K562 (cell line): Measurements from ENCODE around the gene CHST15. TPM values are rescaled to one million over a fixed set of nuclear protein-coding genes. Genes with fewer than 3 reads are reported as not detected.

Source experiments
- HSF4 ChIP-seq: fragments of 250-450 bp; sonication (Bioruptor Pico); IDR thresholded peaks from 2 replicates; pipeline ENCODE4 v2.1.2; 2022; ENCODE audit warnings: mild to moderate bottlenecking, moderate library complexity, borderline replicate concordance
- KHSRP ChIP-seq: fragments of 450-650 bp; IDR thresholded peaks from 2 replicates; pipeline ENCODE4 v1.6.1; 2017
- NFATC3 ChIP-seq: fragments of 450-650 bp; IDR thresholded peaks from 2 replicates; pipeline ENCODE4 v1.6.1; 2017; ENCODE audit warnings: mild to moderate bottlenecking
- POLR2H ChIP-seq: IDR thresholded peaks from 2 replicates; pipeline ENCODE4 v1.6.1; 2016; ENCODE audit warnings: missing genetic modification characterization, low read depth, mild to moderate bottlenecking, control low read depth, missing compliant biosample characterization, moderate library complexity
- TEAD1 ChIP-seq, 2 experiments: fragments of 450-650 bp in 1 of 2; sonication (generic) in 1 of 2; formaldehyde crosslinking; IDR thresholded peaks; 2 replicates each; pipeline versions ENCODE4 v1.4.0 to v1.8.0; 2020 to 2022; ENCODE audit warnings: mild to moderate bottlenecking in 2 of 2, missing genetic modification reagents in 1 of 2
- ZNF12 ChIP-seq: sonication (generic); formaldehyde crosslinking; IDR thresholded peaks from 2 replicates; pipeline ENCODE4 v1.4.0; 2020; ENCODE audit warnings: mild to moderate bottlenecking, missing genetic modification reagents
- ZNF24 ChIP-seq: fragments of 450-650 bp; IDR thresholded peaks from 2 replicates; pipeline ENCODE4 v1.6.1; 2016
- ZNF274 ChIP-seq: IDR thresholded peaks from 2 replicates; pipeline ENCODE4 v1.6.1; 2011; ENCODE audit warnings: low read depth, mild to moderate bottlenecking, low read length, moderate library complexity, borderline replicate concordance
- polyA plus RNA-seq, 8 experiments: library from polyadenylated mRNA; depleted of rRNA in 4 of 8; stranded (reverse) in 5 of 8; unstranded in 3 of 8; fragments of >200 nt; fragmentation: Nextera tagmentation in 2 of 8; fragmentation: Illumina TruSeq in 1 of 8; extraction: Ambion mirVana in 2 of 8; extraction: Trizol in 1 of 8; gene quantifications; 2 replicates each; pipeline versions ENCODE4 v1.2.1 to v1.2.3, GENCODE V29; 2011 to 2014; ENCODE audit warnings: inconsistent platforms in 1 of 8, missing spikeins in 1 of 8
- total RNA-seq, 7 experiments: library from RNA; depleted of rRNA in 6 of 7; stranded (reverse); fragments of >200 nt in 6 of 7; fragmentation: Illumina TruSeq in 2 of 7; extraction: Trizol in 2 of 7; gene quantifications; 2 replicates each; pipeline versions ENCODE4 v1.2.1 to v1.2.3, GENCODE V29; 2011 to 2021; ENCODE audit warnings: low replicate concordance in 1 of 7
- TF ChIP-seq, protein P1 (sequence below): fragments of 150-350 bp; IDR thresholded peaks from 2 replicates; pipeline ENCODE4 v1.6.1; 2014; ENCODE audit warnings: low read depth, mild to moderate bottlenecking, low read length, borderline replicate concordance
- TF ChIP-seq, protein P2 (sequence below): fragments of 250-450 bp; sonication (Bioruptor Pico); IDR thresholded peaks from 2 replicates; pipeline ENCODE4 v1.5.0; 2021
- TF ChIP-seq, protein P3 (sequence below), 3 experiments: IDR thresholded peaks in 2 of 3; conservative IDR thresholded peaks in 1 of 3; 2 replicates each; pipeline ENCODE4 v1.5.1; 2011 to 2012; ENCODE audit warnings: low read length in 3 of 3, mild to moderate bottlenecking in 3 of 3, control low read depth in 2 of 3, improper control_type of control experiment in 1 of 3, inconsistent platforms in 1 of 3, low read depth in 1 of 3, mixed read lengths in 1 of 3, moderate library complexity in 1 of 3; ENCODE audit not compliant: insufficient read depth in 2 of 3
- TF ChIP-seq, protein P4 (sequence below): sonication (generic); formaldehyde crosslinking; IDR thresholded peaks from 2 replicates; pipeline ENCODE4 v1.8.0; 2022; ENCODE audit warnings: missing genetic modification reagents, mild to moderate bottlenecking, borderline replicate concordance
- TF ChIP-seq, protein P5 (sequence below): sonication (generic); formaldehyde crosslinking; IDR thresholded peaks from 2 replicates; pipeline ENCODE4 v1.8.1; 2022; ENCODE audit warnings: missing genetic modification reagents

CHST15 gene
- total and polyA plus RNA-seq, 9 of the 15 experiments (the other 6 are each of a cell fraction or from before 2014, with no cell fraction given): 0.04 to 0.16 (median 0.08) TPM

DNA sequence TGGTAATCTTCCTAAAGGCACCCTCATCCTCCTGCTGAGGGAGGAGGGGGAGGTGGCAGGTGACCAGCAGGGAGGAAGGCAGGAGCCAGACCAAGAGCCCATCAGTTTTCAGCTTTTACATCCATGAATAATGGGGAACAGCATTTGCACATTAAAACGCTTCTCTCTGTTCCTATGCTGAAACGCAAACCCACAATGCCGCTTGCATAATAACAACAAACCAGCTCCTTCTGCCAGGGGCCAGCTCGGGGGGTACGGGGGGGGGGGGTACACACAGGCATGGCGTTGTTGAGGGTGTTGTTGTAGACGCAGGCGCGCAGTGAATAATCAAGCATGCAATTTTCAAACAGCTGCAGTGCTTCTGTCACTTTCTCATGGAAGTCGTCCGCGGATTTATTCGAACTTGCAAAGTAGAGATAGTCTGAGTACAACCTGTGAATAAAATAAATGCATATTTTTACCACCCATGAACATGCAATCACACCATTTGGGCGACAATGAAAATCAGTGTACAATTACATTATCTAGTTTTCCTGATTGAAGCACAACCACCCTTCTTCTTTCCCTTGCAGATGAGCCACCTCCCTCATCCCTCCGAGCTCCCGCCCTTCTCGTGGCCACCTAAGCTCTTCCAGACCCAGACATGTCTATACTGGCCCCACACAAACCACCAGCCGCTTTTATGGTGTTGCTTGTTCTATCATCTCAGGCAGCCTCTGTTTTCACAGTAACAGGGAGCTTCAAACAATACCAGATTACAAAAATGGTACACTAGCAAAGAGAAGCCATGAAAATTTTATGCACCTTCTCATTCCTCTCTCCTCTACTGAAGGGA lies 72.2 kb downstream of the CHST15 start (continued):
- TF ChIP-seq, protein P1, sequence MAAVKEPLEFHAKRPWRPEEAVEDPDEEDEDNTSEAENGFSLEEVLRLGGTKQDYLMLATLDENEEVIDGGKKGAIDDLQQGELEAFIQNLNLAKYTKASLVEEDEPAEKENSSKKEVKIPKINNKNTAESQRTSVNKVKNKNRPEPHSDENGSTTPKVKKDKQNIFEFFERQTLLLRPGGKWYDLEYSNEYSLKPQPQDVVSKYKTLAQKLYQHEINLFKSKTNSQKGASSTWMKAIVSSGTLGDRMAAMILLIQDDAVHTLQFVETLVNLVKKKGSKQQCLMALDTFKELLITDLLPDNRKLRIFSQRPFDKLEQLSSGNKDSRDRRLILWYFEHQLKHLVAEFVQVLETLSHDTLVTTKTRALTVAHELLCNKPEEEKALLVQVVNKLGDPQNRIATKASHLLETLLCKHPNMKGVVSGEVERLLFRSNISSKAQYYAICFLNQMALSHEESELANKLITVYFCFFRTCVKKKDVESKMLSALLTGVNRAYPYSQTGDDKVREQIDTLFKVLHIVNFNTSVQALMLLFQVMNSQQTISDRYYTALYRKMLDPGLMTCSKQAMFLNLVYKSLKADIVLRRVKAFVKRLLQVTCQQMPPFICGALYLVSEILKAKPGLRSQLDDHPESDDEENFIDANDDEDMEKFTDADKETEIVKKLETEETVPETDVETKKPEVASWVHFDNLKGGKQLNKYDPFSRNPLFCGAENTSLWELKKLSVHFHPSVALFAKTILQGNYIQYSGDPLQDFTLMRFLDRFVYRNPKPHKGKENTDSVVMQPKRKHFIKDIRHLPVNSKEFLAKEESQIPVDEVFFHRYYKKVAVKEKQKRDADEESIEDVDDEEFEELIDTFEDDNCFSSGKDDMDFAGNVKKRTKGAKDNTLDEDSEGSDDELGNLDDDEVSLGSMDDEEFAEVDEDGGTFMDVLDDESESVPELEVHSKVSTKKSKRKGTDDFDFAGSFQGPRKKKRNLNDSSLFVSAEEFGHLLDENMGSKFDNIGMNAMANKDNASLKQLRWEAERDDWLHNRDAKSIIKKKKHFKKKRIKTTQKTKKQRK: no peak
- TF ChIP-seq, protein P2, sequence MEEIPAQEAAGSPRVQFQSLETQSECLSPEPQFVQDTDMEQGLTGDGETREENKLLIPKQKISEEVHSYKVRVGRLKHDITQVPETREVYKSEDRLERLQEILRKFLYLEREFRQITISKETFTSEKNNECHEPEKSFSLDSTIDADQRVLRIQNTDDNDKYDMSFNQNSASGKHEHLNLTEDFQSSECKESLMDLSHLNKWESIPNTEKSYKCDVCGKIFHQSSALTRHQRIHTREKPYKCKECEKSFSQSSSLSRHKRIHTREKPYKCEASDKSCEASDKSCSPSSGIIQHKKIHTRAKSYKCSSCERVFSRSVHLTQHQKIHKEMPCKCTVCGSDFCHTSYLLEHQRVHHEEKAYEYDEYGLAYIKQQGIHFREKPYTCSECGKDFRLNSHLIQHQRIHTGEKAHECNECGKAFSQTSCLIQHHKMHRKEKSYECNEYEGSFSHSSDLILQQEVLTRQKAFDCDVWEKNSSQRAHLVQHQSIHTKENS (CRISPR knock-in tag): no peak
- TF ChIP-seq, protein P3, sequence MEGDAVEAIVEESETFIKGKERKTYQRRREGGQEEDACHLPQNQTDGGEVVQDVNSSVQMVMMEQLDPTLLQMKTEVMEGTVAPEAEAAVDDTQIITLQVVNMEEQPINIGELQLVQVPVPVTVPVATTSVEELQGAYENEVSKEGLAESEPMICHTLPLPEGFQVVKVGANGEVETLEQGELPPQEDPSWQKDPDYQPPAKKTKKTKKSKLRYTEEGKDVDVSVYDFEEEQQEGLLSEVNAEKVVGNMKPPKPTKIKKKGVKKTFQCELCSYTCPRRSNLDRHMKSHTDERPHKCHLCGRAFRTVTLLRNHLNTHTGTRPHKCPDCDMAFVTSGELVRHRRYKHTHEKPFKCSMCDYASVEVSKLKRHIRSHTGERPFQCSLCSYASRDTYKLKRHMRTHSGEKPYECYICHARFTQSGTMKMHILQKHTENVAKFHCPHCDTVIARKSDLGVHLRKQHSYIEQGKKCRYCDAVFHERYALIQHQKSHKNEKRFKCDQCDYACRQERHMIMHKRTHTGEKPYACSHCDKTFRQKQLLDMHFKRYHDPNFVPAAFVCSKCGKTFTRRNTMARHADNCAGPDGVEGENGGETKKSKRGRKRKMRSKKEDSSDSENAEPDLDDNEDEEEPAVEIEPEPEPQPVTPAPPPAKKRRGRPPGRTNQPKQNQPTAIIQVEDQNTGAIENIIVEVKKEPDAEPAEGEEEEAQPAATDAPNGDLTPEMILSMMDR (IDR thresholded peaks at IDR 0.05 in 2 of 3, conservative IDR thresholded peaks at IDR 0.05 in 1 of 3; ENCODE audit: insufficient read depth in 2 of 3, low read depth in 1 of 3, low read length in 3 of 3): no peak
- TF ChIP-seq, protein P4, sequence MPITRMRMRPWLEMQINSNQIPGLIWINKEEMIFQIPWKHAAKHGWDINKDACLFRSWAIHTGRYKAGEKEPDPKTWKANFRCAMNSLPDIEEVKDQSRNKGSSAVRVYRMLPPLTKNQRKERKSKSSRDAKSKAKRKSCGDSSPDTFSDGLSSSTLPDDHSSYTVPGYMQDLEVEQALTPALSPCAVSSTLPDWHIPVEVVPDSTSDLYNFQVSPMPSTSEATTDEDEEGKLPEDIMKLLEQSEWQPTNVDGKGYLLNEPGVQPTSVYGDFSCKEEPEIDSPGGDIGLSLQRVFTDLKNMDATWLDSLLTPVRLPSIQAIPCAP: no peak
- TF ChIP-seq ZNF12 (CRISPR knock-in tag): no peak
- no peak for TF ChIP-seq NFATC3
- no peak for TF ChIP-seq POLR2H (tag)
- no peak for TF ChIP-seq TEAD1 (CRISPR knock-in tag; IDR thresholded peaks at IDR 0.05)
- TF ChIP-seq ZNF24: no peak
- TF ChIP-seq, protein P5, sequence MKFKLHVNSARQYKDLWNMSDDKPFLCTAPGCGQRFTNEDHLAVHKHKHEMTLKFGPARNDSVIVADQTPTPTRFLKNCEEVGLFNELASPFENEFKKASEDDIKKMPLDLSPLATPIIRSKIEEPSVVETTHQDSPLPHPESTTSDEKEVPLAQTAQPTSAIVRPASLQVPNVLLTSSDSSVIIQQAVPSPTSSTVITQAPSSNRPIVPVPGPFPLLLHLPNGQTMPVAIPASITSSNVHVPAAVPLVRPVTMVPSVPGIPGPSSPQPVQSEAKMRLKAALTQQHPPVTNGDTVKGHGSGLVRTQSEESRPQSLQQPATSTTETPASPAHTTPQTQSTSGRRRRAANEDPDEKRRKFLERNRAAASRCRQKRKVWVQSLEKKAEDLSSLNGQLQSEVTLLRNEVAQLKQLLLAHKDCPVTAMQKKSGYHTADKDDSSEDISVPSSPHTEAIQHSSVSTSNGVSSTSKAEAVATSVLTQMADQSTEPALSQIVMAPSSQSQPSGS: no peak
- no peak for TF ChIP-seq ZNF274
- no peak for TF ChIP-seq HSF4 (CRISPR knock-in tag)
- no peak for TF ChIP-seq KHSRP
